ENCODE measurements around the gene SDCCAG8. TPM values are rescaled to one million over a fixed set of nuclear protein-coding genes. Genes with fewer than 3 reads are reported as not detected.

The SDCCAG8 gene
- total RNA-seq, 2 donors from 2014 or later: 18.5 to 20.3 TPM

DNA sequence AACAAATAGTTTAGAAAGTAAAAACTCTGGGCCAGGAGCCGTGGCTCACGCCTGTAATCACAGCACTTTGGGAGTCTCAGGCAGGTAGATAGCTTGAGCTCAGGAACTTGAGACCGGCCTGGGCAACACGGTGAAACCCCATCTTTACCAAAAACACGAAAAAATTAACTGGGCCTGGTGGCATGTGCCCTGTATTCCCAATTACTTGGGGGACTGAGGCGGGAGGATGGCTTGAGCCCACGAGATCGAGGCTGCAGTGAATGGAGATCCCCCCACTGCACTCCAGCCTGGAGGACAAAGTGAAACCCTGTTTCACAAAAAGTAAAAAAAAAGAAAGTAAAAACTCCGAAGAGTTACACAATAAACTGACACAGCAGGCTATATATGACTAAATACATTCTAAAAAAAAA lies 11.4 kb upstream of the SDCCAG8 start:
- H3K27ac Mint-ChIP-seq: no peak overlapping the region
- no peak overlapping the region for H3K4me3 Mint-ChIP-seq
- no peak for ATAC-seq

DNA sequence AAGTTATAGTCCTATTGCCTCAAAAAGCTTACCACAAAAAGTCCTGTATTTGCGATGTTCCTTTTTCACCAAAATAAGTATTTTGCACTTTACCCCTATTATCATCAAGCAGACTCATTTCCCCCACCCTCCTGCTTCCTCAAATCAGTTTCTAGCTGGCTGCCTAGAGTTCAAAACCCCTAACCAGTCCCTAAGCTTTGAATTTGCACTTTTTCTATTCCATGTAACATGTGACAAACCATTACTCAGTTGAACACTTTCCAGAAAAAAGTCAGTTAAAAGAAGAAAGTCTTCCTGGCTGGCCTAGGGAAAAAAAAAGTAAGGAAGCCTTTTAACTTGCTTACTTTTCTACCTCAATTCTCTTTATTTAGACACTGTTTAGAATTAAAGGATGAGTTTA lies 8.9 kb upstream of the SDCCAG8 start:
- Mint-ChIP-seq H3K4me1 (ENCODE audit: low read depth in 2 of 2) (peaks cover 0 to 2% of the 10 kb centered on the region in 2 donors), H3K27ac (no peak overlapping the region), H3K9me3 (no peaks in the 10 kb centered on the region), H3K27me3 (no peaks in the 10 kb centered on the region), H3K4me3 (no peak overlapping the region), H3K36me3 (no peaks in the 10 kb centered on the region)
- DNase-seq (ENCODE audit: low spot score) (no peak), ATAC-seq (no peak)

More for the DNA sequence above, 11.4 kb upstream of the SDCCAG8 start:
- H3K4me1 Mint-ChIP-seq (ENCODE audit: low read depth in 2 of 2): peaks cover 0 to 2% of the 10 kb centered on the region in 2 donors
- no peaks in the 10 kb centered on the region for H3K36me3 Mint-ChIP-seq
- DNase-seq (ENCODE audit: low spot score): no peak
- H3K27me3 Mint-ChIP-seq: no peaks in the 10 kb centered on the region
- H3K9me3 Mint-ChIP-seq: no peaks in the 10 kb centered on the region

DNA sequence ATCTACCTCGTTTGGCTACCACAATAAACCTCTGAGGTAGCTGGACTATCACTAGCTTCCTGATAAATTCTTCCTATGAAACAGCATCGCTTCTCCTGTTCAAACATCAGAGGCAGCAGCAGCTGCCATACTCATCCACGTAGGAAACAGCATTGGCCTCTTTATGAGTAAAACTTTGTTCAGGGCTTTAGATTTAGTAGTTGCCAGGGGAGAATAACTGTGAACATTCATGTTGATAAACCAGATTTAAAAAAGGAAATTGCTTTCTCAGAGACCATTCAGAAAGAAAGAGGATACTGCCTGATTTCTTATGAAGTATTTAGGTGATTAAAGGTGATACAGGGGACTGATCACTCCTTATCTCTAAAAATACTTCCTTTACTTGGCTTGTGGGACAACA lies 7.9 kb upstream of the SDCCAG8 start:
- H3K36me3 Mint-ChIP-seq: no peaks in the 10 kb centered on the region
- H3K4me3 Mint-ChIP-seq: no peak overlapping the region
- no peak for DNase-seq (ENCODE audit: low spot score)
- no peak overlapping the region for H3K27ac Mint-ChIP-seq
- no peaks in the 10 kb centered on the region for H3K27me3 Mint-ChIP-seq
- H3K9me3 Mint-ChIP-seq: no peaks in the 10 kb centered on the region
- no peak for ATAC-seq
- H3K4me1 Mint-ChIP-seq (ENCODE audit: low read depth in 2 of 2): peaks cover 0 to 2% of the 10 kb centered on the region in 2 donors

DNA sequence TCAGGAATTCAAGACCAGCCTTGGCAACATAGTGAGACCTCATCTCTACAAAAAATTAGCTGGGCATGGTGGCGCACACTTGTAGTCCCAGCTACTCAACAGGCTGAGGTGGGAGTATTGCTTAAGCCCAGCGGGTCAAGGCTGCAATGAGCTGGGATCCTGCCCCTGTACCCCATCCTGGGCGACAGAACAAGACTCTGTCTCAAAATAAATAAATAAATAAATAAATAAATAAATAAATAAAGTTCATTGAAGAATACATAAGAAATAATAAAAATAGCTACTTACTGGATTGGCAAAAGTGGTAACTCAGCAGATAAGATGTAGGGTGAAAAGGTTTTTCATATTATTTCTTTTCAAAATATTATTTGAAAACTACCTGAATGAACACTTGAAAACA lies 6.6 kb upstream of the SDCCAG8 start:
- Mint-ChIP-seq H3K4me1 (ENCODE audit: low read depth in 2 of 2) (peaks cover 5 to 6% of the 10 kb centered on the region in 2 donors), H3K4me3 (no peak overlapping the region), H3K27me3 (peaks cover 0 to 1% of the 10 kb centered on the region in 2 donors), H3K9me3 (no peaks in the 10 kb centered on the region), H3K27ac (no peak overlapping the region), H3K36me3 (no peaks in the 10 kb centered on the region)
- ATAC-seq (no peak), DNase-seq (ENCODE audit: low spot score) (no peak)

DNA sequence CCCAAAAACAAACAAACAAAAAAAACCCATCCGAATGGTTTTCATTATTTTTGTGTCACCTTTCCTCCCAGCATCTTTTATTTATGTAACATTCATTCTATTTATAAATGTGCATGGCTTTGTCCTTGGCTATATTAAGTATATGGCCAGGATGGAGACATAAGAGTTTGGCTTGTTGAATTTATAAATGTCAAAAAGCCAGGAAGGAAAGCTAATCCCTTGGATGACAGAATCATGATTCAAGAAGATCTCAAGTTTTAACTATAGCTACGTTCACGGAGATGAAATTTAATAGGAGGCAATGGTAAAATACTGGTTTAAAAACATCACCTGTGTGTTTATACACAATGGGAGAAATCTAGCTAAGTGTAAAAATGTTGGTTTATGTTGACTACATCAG lies 5.7 kb upstream of the SDCCAG8 start:
- no peaks in the 10 kb centered on the region for H3K9me3 Mint-ChIP-seq
- DNase-seq (ENCODE audit: low spot score) (no peak), ATAC-seq (no peak)
- peaks cover 9 to 10% of the 10 kb centered on the region in 2 donors for H3K4me1 Mint-ChIP-seq (ENCODE audit: low read depth in 2 of 2)
- H3K36me3 Mint-ChIP-seq: no peaks in the 10 kb centered on the region
- H3K27me3 Mint-ChIP-seq: peaks cover 0 to 4% of the 10 kb centered on the region in 2 donors
- no peak overlapping the region for H3K4me3 Mint-ChIP-seq
- no peak overlapping the region for H3K27ac Mint-ChIP-seq

DNA sequence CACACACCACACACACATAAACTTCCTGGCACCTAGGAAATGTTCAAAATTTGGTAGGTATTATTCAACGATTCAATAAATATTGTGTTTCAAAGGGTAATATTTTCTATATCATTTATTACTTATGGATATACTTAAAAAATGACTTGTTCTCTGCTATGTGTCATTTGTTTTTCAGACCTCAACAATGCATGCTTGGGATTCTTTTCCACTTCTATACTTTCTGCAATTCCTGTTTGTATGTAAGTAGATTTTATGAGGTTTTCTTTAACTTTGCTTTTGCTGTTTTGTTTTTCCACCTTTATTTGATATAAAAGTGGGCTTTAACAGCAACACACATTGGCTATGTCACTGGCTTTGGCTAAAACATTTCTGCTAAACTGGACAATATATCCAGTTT lies 4.3 kb upstream of the SDCCAG8 start:
- H3K4me3 Mint-ChIP-seq: no peak overlapping the region
- DNase-seq (ENCODE audit: low spot score) (no peak), ATAC-seq (no peak)
- no peak overlapping the region for H3K27ac Mint-ChIP-seq
- peaks cover 0 to 4% of the 10 kb centered on the region in 2 donors for H3K27me3 Mint-ChIP-seq
- H3K4me1 Mint-ChIP-seq (ENCODE audit: low read depth in 2 of 2): peaks cover 10 to 19% of the 10 kb centered on the region in 2 donors
- no peaks in the 10 kb centered on the region for H3K9me3 Mint-ChIP-seq
- H3K36me3 Mint-ChIP-seq: no peaks in the 10 kb centered on the region

DNA sequence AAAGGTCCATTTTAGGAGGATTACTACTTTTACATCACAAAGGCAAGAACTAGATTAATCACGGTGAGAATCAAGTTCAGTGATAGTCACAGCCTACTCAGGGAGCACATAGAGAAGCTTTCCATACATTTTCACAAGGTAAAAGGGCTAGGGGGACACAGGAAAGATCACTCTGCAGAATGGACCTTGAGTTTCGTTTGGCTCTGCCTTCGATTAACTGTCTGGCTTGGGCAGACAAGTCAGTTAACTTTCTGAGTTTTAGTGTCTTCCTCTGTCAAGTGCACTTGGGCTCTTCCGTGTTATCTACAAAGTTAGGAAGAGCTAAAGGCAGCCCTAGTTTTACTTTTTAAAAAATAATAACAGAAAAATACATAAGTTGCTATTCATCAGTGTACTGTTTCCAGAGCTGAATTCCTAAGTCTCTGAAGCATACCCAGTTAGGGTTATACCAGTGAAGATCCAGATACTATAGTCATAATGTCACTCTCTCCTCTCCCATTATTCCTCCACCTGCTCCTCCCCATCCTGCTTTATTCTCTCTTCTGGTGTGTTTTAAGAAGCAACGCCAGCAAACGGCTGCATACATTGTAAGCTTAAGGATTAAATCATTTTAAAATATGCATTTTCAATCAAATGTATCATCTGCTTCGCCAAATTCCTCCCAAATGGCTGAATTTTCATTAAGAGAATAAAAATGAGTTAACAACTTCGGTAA lies 2.5 kb upstream of the SDCCAG8 start:
- peak overlapping the region; percentile 91 for H3K4me3 Mint-ChIP-seq
- no peaks in the 10 kb centered on the region for H3K9me3 Mint-ChIP-seq
- DNase-seq (ENCODE audit: low spot score) (no peak), ATAC-seq (no peak)
- H3K27ac Mint-ChIP-seq: peak overlapping the region in 1 of 2 donors; percentile 45
- H3K27me3 Mint-ChIP-seq: peaks cover 0 to 4% of the 10 kb centered on the region in 2 donors
- H3K4me1 Mint-ChIP-seq (ENCODE audit: low read depth in 2 of 2): peaks cover 10 to 19% of the 10 kb centered on the region in 2 donors
- no peaks in the 10 kb centered on the region for H3K36me3 Mint-ChIP-seq

DNA sequence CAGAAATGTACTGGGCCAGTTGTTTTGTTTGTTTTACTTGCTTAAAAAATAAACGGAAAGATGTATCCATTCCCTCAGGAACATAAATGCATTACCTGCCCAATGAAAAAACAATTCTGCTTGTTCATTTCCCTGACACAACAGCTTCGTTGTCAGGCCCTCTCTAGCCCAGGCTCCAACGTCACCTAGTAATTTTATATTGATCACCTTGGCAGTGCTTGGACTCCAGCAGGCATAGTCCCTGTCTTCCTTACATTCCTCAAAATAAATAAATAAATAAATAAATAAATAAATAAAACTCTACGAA lies 2.0 kb upstream of the SDCCAG8 start:
- Mint-ChIP-seq H3K4me3 (peak overlapping the region; percentile 91), H3K36me3 (no peaks in the 10 kb centered on the region), H3K27ac (peak overlapping the region in 1 of 2 donors; percentile 98), H3K27me3 (peaks cover 0 to 4% of the 10 kb centered on the region in 2 donors), H3K4me1 (ENCODE audit: low read depth in 2 of 2) (peaks cover 10 to 19% of the 10 kb centered on the region in 2 donors), H3K9me3 (no peaks in the 10 kb centered on the region)
- ATAC-seq: no peak
- no peak for DNase-seq (ENCODE audit: low spot score)

DNA sequence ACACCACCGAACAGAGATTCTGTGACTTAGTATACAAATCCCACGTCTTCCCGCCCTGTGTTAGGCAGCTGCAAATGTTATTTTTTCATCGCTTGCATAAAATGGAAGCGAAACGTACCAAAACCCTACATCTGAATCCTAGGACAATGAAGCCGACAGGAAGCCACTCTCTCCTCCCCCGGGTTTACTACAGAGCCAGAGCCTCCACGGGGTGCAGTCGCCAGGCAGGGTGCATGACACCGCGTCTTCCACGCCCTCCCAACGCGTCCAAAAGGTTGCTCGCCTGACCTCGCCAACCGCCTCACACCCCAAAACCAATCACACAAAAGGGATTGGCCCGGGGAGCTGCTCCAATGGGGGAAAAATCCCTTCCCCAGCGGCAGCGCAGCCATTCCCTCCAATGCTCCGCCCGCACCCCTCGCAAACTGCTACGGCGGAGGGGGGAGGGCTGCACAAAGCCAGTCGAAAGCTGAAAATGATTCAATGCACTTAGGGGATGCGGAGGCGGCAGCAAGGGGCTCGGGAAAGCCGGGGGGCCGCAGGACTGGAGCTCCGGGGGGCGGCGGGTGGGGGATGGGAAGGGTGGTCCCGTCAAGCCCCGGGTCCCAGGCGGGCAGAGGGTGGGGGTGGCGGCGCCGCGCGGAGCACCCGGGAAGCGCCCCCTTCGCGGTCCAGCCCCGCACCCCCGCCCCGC lies 1.5 kb upstream of the SDCCAG8 start:
- DNase-seq (ENCODE audit: low spot score): peak; percentile 64
- ATAC-seq: peak in 1 of 2 donors; percentile 20
- H3K36me3 Mint-ChIP-seq: no peaks in the 10 kb centered on the region
- no peaks in the 10 kb centered on the region for H3K9me3 Mint-ChIP-seq
- peaks cover 0 to 4% of the 10 kb centered on the region in 2 donors for H3K27me3 Mint-ChIP-seq
- H3K27ac Mint-ChIP-seq: peak overlapping the region; percentile 88 to 98
- peaks cover 10 to 19% of the 10 kb centered on the region in 2 donors for H3K4me1 Mint-ChIP-seq (ENCODE audit: low read depth in 2 of 2)
- peak overlapping the region; percentile 91 for H3K4me3 Mint-ChIP-seq

DNA sequence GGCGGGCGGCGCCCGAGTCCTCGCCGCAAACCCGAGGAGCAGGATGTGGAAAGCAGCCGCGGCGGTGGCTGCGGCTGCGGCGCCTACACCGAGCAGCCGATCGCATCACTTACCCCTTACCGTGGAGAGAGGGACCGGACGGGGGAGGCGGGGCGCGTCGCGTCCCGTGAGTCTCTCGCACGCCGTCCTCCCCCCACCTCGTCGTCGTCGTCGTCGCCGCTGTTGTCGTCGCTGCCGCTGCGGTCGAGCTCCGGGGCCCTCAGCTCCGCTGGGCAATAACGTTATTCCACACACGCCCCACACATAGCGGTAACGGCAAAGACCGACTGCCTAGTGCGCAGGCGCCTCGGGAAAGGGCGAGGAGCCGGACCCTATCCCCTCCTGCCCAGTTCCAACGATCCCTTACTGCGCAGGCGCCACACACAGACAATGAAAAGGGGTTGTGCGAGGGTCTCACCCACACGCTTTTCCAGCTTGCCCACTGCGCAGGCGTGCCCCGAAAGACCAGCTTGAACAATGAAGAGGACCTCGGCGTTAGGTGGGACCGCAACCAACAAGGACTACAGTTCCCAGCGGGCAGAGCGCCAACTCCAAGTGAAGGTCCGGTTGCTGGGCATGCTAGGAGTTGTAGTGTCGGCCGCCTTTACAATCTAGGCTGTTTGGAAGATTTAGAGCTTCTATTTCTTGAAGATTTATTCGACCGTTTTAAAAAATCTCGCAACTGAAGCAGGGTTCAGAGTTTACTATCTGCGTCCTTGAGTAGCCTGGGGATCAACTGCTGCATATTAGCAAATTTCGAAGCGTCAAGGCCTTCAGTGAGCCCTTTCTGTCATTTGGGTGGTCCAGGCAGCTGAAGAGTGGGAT lies 682 bp upstream of the SDCCAG8 start, which contains the start of gene CEP170:
TSS of gene CEP170 (minus strand) at position 355 of the 864 bp plus-strand sequence. CDS start 30,001 bp downstream, outside the sequence.
- H3K4me3 Mint-ChIP-seq: peak within 1 kb of the TSS; percentile 91
- H3K27ac Mint-ChIP-seq: peak within 1 kb of the TSS; percentile 88 to 98
- H3K27me3 Mint-ChIP-seq: peaks cover 0 to 4% of the 10 kb centered on the region in 2 donors
- H3K4me1 Mint-ChIP-seq (ENCODE audit: low read depth in 2 of 2): peaks cover 10 to 19% of the 10 kb centered on the region in 2 donors
- H3K36me3 Mint-ChIP-seq: no peaks in the 10 kb centered on the region
- ATAC-seq (peak; percentile 76 to 77), DNase-seq (ENCODE audit: low spot score) (peak; percentile 87)
- no peaks in the 10 kb centered on the region for H3K9me3 Mint-ChIP-seq

DNA sequence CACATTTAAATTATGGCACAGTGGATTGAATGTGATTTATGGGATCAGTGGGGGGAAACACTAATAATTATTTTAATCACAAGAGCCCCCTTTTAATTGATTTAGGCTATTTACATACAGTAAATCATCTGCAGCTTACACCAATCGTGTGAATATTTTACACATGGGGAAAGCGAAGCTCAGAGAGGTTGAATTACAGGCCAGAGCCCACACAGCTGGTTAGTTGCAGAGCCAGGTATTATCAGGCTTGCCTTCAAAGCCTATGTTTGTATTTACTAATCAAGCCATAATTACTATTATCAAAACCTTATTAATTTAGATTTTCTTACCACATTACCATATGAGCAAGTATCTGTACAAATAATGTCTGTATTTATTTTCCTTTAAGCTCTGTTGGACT lies 749 bp downstream of the SDCCAG8 start:
- H3K4me1 Mint-ChIP-seq (ENCODE audit: low read depth in 2 of 2): peaks cover 10 to 19% of the 10 kb centered on the region in 2 donors
- DNase-seq (ENCODE audit: low spot score) (no peak), ATAC-seq (no peak)
- H3K4me3 Mint-ChIP-seq: peak overlapping the region; percentile 91
- no peaks in the 10 kb centered on the region for H3K36me3 Mint-ChIP-seq
- H3K27me3 Mint-ChIP-seq: peaks cover 0 to 4% of the 10 kb centered on the region in 2 donors
- H3K9me3 Mint-ChIP-seq: no peaks in the 10 kb centered on the region
- peak overlapping the region; percentile 88 to 98 for H3K27ac Mint-ChIP-seq

DNA sequence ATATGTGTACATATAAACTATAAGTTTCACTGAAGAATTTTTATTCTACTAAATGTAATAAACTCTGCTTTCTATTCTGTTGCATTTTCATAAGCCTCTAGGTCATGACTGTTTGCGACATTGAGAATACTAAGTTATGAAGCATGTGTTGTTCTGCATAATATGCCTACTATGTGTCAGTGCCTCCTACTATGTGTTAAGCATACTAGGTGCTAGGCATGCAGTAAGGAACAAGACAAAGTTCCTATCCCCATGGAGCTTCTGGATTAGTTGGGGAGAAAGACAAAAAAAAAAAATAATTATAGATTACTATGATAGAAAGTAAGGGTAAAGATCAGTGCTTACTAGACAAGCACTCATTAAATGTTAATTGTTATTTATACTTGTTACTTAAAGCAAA lies 1.3 kb downstream of the SDCCAG8 start:
- H3K9me3 Mint-ChIP-seq: no peaks in the 10 kb centered on the region
- ATAC-seq: no peak

DNA sequence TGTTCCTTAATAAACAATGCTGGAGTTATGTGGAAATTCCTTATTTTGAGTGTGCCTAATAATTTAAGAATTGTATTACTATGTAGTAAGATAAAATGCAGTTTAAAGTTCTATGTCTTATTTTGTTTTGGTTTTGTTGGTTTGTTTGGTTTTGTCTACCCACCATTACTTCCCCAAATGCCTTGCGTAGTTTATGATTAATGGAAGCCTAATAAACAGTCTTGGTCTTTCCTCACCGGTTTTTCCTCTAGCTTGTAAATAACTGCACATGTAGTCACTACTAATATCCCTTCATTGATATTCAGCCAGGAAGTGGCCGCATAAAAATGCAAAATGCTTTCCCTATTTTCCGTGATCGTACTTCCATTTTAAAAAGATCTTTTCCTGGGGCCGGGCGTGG lies 2.9 kb downstream of the SDCCAG8 start:
- H3K4me1 Mint-ChIP-seq (ENCODE audit: low read depth in 2 of 2): peaks cover 8 to 16% of the 10 kb centered on the region in 2 donors
- H3K4me3 Mint-ChIP-seq: no peak overlapping the region
- H3K9me3 Mint-ChIP-seq: no peaks in the 10 kb centered on the region
- no peak for DNase-seq (ENCODE audit: low spot score)
- no peak for ATAC-seq
- no peaks in the 10 kb centered on the region for H3K36me3 Mint-ChIP-seq
- H3K27ac Mint-ChIP-seq: no peak overlapping the region
- peaks cover 0 to 4% of the 10 kb centered on the region in 2 donors for H3K27me3 Mint-ChIP-seq

More for the DNA sequence above, 1.3 kb downstream of the SDCCAG8 start:
- H3K27me3 Mint-ChIP-seq: peaks cover 0 to 4% of the 10 kb centered on the region in 2 donors
- no peak overlapping the region for H3K27ac Mint-ChIP-seq
- H3K36me3 Mint-ChIP-seq: no peaks in the 10 kb centered on the region
- peaks cover 10 to 19% of the 10 kb centered on the region in 2 donors for H3K4me1 Mint-ChIP-seq (ENCODE audit: low read depth in 2 of 2)
- DNase-seq (ENCODE audit: low spot score): no peak
- peak overlapping the region; percentile 91 for H3K4me3 Mint-ChIP-seq
